Central memory CD4-positive, alpha-beta T cell (primary cell): ENCODE measurements around the gene IL18R1.

Source experiments
- DNase-seq: peaks from one replicate; pipeline ENCODE4 v3.0.0; 2022

IL18R1 gene

GRCh38 chr2:102435741-102436140 lies 80.1 kb downstream of the IL18R1 start:
- no peak for DNase-seq

GRCh38 chr2:102436323-102436722 lies 80.7 kb downstream of the IL18R1 start:
- DNase-seq = no peak

GRCh38 chr2:102437122-102437521 lies 81.5 kb downstream of the IL18R1 start:
- DNase-seq = no peak

GRCh38 chr2:102438111-102438510 lies 82.5 kb downstream of the IL18R1 start:
- no peak for DNase-seq

- no peak for DNase-seq
Measured at GRCh38 chr2:102438578-102438977, 83.0 kb downstream of the IL18R1 start.

GRCh38 chr2:102439065-102439695 lies 83.6 kb downstream of the IL18R1 start:
- DNase-seq = no peak

- DNase-seq = peak; percentile 43
Measured at GRCh38 chr2:102442967-102443828, 87.6 kb downstream of the IL18R1 start.

- no peak for DNase-seq
Measured at GRCh38 chr2:102444233-102444632, 88.6 kb downstream of the IL18R1 start.

GRCh38 chr2:102446936-102447335 lies 91.3 kb downstream of the IL18R1 start:
- DNase-seq = no peak
